ENCODE data around the gene TPP2.

Gene TPP2

GRCh38 chr13:102569488-102569887 is 27.3 kb upstream of the TPP2 start:
- TF ChIP-seq CTCF (IDR thresholded peaks at IDR 0.05): no peak
- DNase-seq: no peak
- Histone ChIP-seq H3K36me3 (no peaks in the 10 kb centered on the region), H3K9me3 (no peaks in the 10 kb centered on the region), H3K27me3 (peaks cover 0 to 7% of the 10 kb centered on the region in 2 donors), H3K27ac (no peak overlapping the region), H3K4me3 (no peak overlapping the region), H3K4me1 (no peaks in the 10 kb centered on the region)
- intact Hi-C loops (cut with DNase I; ENCODE audit: low total_unique reads): no loop called here

GRCh38 chr13:102571075-102571474 is 25.7 kb upstream of the TPP2 start:
- no peaks in the 10 kb centered on the region for H3K9me3 ChIP-seq
- no peaks in the 10 kb centered on the region for H3K36me3 ChIP-seq
- intact Hi-C loops (cut with DNase I; ENCODE audit: low total_unique reads): no loop called here
- no peak overlapping the region for H3K4me3 ChIP-seq
- no peak for DNase-seq
- H3K27me3 ChIP-seq: peaks cover 0 to 4% of the 10 kb centered on the region in 2 donors
- no peak for TF ChIP-seq CTCF (IDR thresholded peaks at IDR 0.05)
- H3K27ac ChIP-seq: no peak overlapping the region
- H3K4me1 ChIP-seq: no peaks in the 10 kb centered on the region

- Histone ChIP-seq H3K27me3 (peaks cover 0 to 7% of the 10 kb centered on the region in 2 donors), H3K27ac (no peak overlapping the region), H3K9me3 (no peaks in the 10 kb centered on the region), H3K36me3 (no peaks in the 10 kb centered on the region), H3K4me3 (no peak overlapping the region), H3K4me1 (no peaks in the 10 kb centered on the region)
- no peak for TF ChIP-seq CTCF (IDR thresholded peaks at IDR 0.05)
- DNase-seq: no peak
- intact Hi-C loops (cut with DNase I; ENCODE audit: low total_unique reads): no loop called here
Measured at GRCh38 chr13:102572323-102572722, 24.5 kb upstream of the TPP2 start.

- intact Hi-C loops (cut with DNase I; ENCODE audit: low total_unique reads): no loop called here
- peak; percentile 72 to 78 for TF ChIP-seq CTCF (IDR thresholded peaks at IDR 0.05)
- Histone ChIP-seq H3K27ac (no peak overlapping the region), H3K4me3 (no peak overlapping the region), H3K4me1 (no peaks in the 10 kb centered on the region), H3K9me3 (no peaks in the 10 kb centered on the region), H3K27me3 (peaks cover 0 to 12% of the 10 kb centered on the region in 2 donors), H3K36me3 (no peaks in the 10 kb centered on the region)
- DNase-seq: no peak
Measured at GRCh38 chr13:102580552-102581169, 16.1 kb upstream of the TPP2 start.

- no peaks in the 10 kb centered on the region for H3K36me3 ChIP-seq
- no peaks in the 10 kb centered on the region for H3K4me1 ChIP-seq
- intact Hi-C loops (cut with DNase I; ENCODE audit: low total_unique reads): no loop called here
Measured at GRCh38 chr13:102582256-102582655, 14.5 kb upstream of the TPP2 start.

More at GRCh38 chr13:102582256-102582655, 14.5 kb upstream of the TPP2 start:
- Histone ChIP-seq H3K27ac (no peak overlapping the region), H3K4me3 (no peak overlapping the region), H3K27me3 (peaks cover 0 to 14% of the 10 kb centered on the region in 2 donors), H3K9me3 (no peaks in the 10 kb centered on the region)
- no peak for DNase-seq
- TF ChIP-seq CTCF (IDR thresholded peaks at IDR 0.05): no peak
